HG03280 (cell line): ENCODE measurements around the gene OR4K1.
"Not testable (repeated sequence)": the region's sequence is repeated elsewhere in the genome, so short reads cannot be mapped to it uniquely, and the experiment has no call there.

ENCODE experiments used
- ATAC-seq: cut with Tn5 transposase; IDR thresholded peaks from one replicate; pipeline ENCODE4 v1.9.1; 2021; ENCODE audit warnings: mild to moderate bottlenecking, moderate library complexity; ENCODE audit not compliant: unreplicated experiment

Gene OR4K1

GRCh38 chr14:19930617-19931016 is at the start of gene OR4K1:
OR4K1 (plus strand) TSS chr14:19930917; CDS start chr14:19935667, 4,750 bp downstream.
- no peak for ATAC-seq

- ATAC-seq: no peak
Measured at GRCh38 chr14:19895282-19895681, 35.4 kb upstream of the OR4K1 start.

- ATAC-seq: no peak
Measured at GRCh38 chr14:19900999-19901398, 29.7 kb upstream of the OR4K1 start.

GRCh38 chr14:19902409-19902808 is 28.3 kb upstream of the OR4K1 start:
- no peak for ATAC-seq

- ATAC-seq: no peak
Measured at GRCh38 chr14:19906665-19907064, 24.1 kb upstream of the OR4K1 start.

- ATAC-seq: no peak
Measured at GRCh38 chr14:19911114-19911513, 19.6 kb upstream of the OR4K1 start.

GRCh38 chr14:19917243-19917642 is 13.5 kb upstream of the OR4K1 start:
- ATAC-seq: no peak

GRCh38 chr14:19917955-19918518 is 12.7 kb upstream of the OR4K1 start:
- ATAC-seq: no peak

GRCh38 chr14:19918553-19919264 is 12.0 kb upstream of the OR4K1 start:
- no peak for ATAC-seq

- ATAC-seq: no peak
Measured at GRCh38 chr14:19920021-19920657, 10.6 kb upstream of the OR4K1 start, which contains the start of gene OR4K5. OR4K5 (plus strand) TSS chr14:19920607; CDS start chr14:19920607, 0 bp downstream.

GRCh38 chr14:19941668-19942067 is 11.0 kb downstream of the OR4K1 start:
- no peak for ATAC-seq

GRCh38 chr14:19947413-19948090 is 16.8 kb downstream of the OR4K1 start:
- ATAC-seq: no peak

GRCh38 chr14:19949218-19949617 is 18.5 kb downstream of the OR4K1 start:
- ATAC-seq: no peak

- ATAC-seq: not testable (repeated sequence)
Measured at GRCh38 chr14:19969735-19970134, 39.0 kb downstream of the OR4K1 start.

GRCh38 chr14:19974844-19975243 is 44.1 kb downstream of the OR4K1 start:
- ATAC-seq: no peak

- no peak for ATAC-seq
Measured at GRCh38 chr14:19975291-19975690, 44.6 kb downstream of the OR4K1 start, which contains the start of gene OR4K15. OR4K15 (plus strand) TSS chr14:19975591; CDS start chr14:19975591, 0 bp downstream.
